Effector memory CD4-positive, alpha-beta T cell (primary cell): ENCODE results near the gene NR2C1.

Source experiments
- DNase-seq, 3 donors: peaks; one replicate each; pipeline ENCODE4 v3.0.0-alpha.2; 2020
- H3K27ac ChIP-seq: 2 replicates; pipeline ENCODE4 v1.7.0; 2013; ENCODE audit warnings: mild to moderate bottlenecking, low read length, moderate library complexity; ENCODE audit not compliant: insufficient read depth, poor library complexity, severe bottlenecking
- H3K27me3 ChIP-seq: replicated peaks from 2 replicates; pipeline ENCODE4 v1.7.0; 2013; ENCODE audit warnings: mild to moderate bottlenecking, low read length; ENCODE audit not compliant: insufficient read depth, control insufficient read depth, poor library complexity, severe bottlenecking
- H3K36me3 ChIP-seq: 2 replicates; pipeline ENCODE4 v1.7.0; 2013; ENCODE audit warnings: mild to moderate bottlenecking, low read length, moderate library complexity; ENCODE audit not compliant: control insufficient read depth, insufficient read depth
- H3K4me1 ChIP-seq: 2 replicates; pipeline ENCODE4 v1.7.0; 2013; ENCODE audit warnings: low read length, mild to moderate bottlenecking; ENCODE audit not compliant: control insufficient read depth, insufficient read depth, poor library complexity, severe bottlenecking
- H3K4me3 ChIP-seq: 2 replicates; pipeline ENCODE4 v1.7.0; 2013; ENCODE audit warnings: low read length, low read depth, mild to moderate bottlenecking; ENCODE audit not compliant: insufficient read depth, poor library complexity, severe bottlenecking
- H3K9me3 ChIP-seq: 2 replicates; pipeline ENCODE4 v1.7.0; 2013; ENCODE audit warnings: mild to moderate bottlenecking, low read length, moderate library complexity; ENCODE audit not compliant: control insufficient read depth
- total RNA-seq, 3 donors: gene quantifications; one replicate each; lab custom pipeline; 2026; lab: John Stamatoyannopoulos, UW

Gene NR2C1
- total RNA-seq: 34.8 to 42.0 (median 38.6) reads per million in 3 donors

GRCh38 chr12:95072900-95073697, at the start of gene NR2C1:
NR2C1 (minus strand) TSS chr12:95073618; CDS start chr12:95067384, 6,234 bp downstream.
- Histone ChIP-seq H3K36me3 (no peaks in the 10 kb centered on the region), H3K27me3 (no peaks in the 10 kb centered on the region), H3K4me3 (peak within 1 kb of the TSS; percentile 95), H3K4me1 (no peaks in the 10 kb centered on the region), H3K27ac (peak within 1 kb of the TSS; percentile 79), H3K9me3 (no peaks in the 10 kb centered on the region)
- peak; percentile 86 to 90 (median 89) for DNase-seq

- Histone ChIP-seq H3K27ac (no peak overlapping the region), H3K4me3 (no peak overlapping the region), H3K36me3 (no peaks in the 10 kb centered on the region), H3K27me3 (no peaks in the 10 kb centered on the region), H3K4me1 (no peaks in the 10 kb centered on the region), H3K9me3 (no peaks in the 10 kb centered on the region)
- no peak for DNase-seq
Measured at GRCh38 chr12:95118788-95119179, 45.4 kb upstream of the NR2C1 start.

DNA sequence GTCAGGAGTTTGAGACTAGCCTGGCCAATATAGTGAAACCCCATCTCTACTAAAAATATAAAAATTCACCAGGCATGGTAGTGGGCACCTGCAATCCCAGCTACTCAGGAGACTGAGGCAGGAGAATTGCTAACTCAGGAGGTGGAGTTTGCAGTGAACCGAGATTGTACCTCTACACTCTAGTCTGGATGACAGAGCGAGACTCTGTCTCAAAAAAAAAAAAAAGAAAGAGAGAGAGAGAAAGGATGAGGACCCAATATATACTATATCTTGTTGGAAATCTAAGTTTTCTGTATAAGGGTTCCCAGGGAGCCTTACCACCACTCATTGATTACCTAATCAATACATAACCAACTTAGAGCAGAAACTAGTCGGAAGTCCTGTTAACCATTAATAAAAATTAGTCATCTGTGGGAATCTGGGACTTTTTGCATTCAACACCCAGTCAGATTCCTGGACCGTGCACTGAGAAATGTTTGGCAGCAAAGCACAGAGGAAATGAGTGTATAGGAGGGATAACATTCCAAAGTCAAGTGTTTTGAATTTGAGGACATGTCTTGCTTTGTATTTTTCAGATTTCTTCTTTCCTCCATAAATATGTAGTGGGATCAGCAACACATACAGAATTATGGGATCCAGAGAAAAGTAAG, 44.8 kb upstream of the NR2C1 start:
- Histone ChIP-seq H3K27me3 (no peaks in the 10 kb centered on the region), H3K27ac (no peak overlapping the region), H3K4me1 (no peaks in the 10 kb centered on the region), H3K4me3 (no peak overlapping the region), H3K36me3 (no peaks in the 10 kb centered on the region), H3K9me3 (no peaks in the 10 kb centered on the region)
- no peak for DNase-seq

GRCh38 chr12:95117178-95117599, 43.8 kb upstream of the NR2C1 start:
- Histone ChIP-seq H3K9me3 (no peaks in the 10 kb centered on the region), H3K27ac (no peak overlapping the region), H3K4me1 (no peaks in the 10 kb centered on the region), H3K36me3 (no peaks in the 10 kb centered on the region), H3K4me3 (no peak overlapping the region), H3K27me3 (no peaks in the 10 kb centered on the region)
- DNase-seq: peak; percentile 9 to 50 (median 18)

- H3K27me3 ChIP-seq: no peaks in the 10 kb centered on the region
- no peaks in the 10 kb centered on the region for H3K9me3 ChIP-seq
- no peaks in the 10 kb centered on the region for H3K36me3 ChIP-seq
- no peak overlapping the region for H3K4me3 ChIP-seq
- no peaks in the 10 kb centered on the region for H3K4me1 ChIP-seq
- DNase-seq: no peak
- H3K27ac ChIP-seq: no peak overlapping the region
Measured at GRCh38 chr12:95116773-95117172, 43.4 kb upstream of the NR2C1 start.

- Histone ChIP-seq H3K9me3 (no peaks in the 10 kb centered on the region), H3K27ac (no peak overlapping the region)
Measured at GRCh38 chr12:95116341-95116740, 42.9 kb upstream of the NR2C1 start.

DNA sequence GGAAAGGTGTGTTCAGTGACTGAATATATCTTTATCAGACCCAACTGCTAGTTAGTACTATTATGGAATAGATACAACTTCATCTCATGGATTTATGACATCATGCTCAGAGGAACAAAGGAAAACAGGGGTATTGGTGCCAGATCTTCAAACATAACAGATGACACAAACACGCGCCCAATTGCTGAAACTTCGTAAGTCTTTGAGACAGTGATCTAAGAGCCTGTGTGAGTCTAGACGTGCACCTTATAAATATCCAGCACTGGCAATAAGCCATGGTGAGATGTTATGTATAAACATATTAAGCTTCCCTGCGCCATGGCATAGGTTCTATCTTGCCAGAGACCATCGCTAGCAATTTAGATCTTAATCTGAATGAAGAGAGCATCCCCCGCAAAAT, 42.2 kb upstream of the NR2C1 start:
- H3K4me1 ChIP-seq: no peaks in the 10 kb centered on the region
- DNase-seq: no peak
- H3K9me3 ChIP-seq: no peaks in the 10 kb centered on the region
- no peaks in the 10 kb centered on the region for H3K27me3 ChIP-seq
- no peak overlapping the region for H3K27ac ChIP-seq
- no peak overlapping the region for H3K4me3 ChIP-seq
- H3K36me3 ChIP-seq: no peaks in the 10 kb centered on the region

More at GRCh38 chr12:95116341-95116740, 42.9 kb upstream of the NR2C1 start:
- H3K27me3 ChIP-seq: no peaks in the 10 kb centered on the region
- no peak for DNase-seq
- no peaks in the 10 kb centered on the region for H3K4me1 ChIP-seq
- no peak overlapping the region for H3K4me3 ChIP-seq
- H3K36me3 ChIP-seq: no peaks in the 10 kb centered on the region

- Histone ChIP-seq H3K4me3 (no peak overlapping the region), H3K9me3 (no peaks in the 10 kb centered on the region), H3K4me1 (no peaks in the 10 kb centered on the region), H3K27me3 (no peaks in the 10 kb centered on the region), H3K27ac (no peak overlapping the region), H3K36me3 (no peaks in the 10 kb centered on the region)
- no peak for DNase-seq
Measured at GRCh38 chr12:95114766-95115405, 41.5 kb upstream of the NR2C1 start.

- Histone ChIP-seq H3K27ac (no peak overlapping the region), H3K9me3 (no peaks in the 10 kb centered on the region), H3K27me3 (no peaks in the 10 kb centered on the region), H3K36me3 (no peaks in the 10 kb centered on the region), H3K4me3 (no peak overlapping the region), H3K4me1 (no peaks in the 10 kb centered on the region)
- DNase-seq: no peak
Measured at GRCh38 chr12:95107362-95107761, 33.9 kb upstream of the NR2C1 start.

DNA sequence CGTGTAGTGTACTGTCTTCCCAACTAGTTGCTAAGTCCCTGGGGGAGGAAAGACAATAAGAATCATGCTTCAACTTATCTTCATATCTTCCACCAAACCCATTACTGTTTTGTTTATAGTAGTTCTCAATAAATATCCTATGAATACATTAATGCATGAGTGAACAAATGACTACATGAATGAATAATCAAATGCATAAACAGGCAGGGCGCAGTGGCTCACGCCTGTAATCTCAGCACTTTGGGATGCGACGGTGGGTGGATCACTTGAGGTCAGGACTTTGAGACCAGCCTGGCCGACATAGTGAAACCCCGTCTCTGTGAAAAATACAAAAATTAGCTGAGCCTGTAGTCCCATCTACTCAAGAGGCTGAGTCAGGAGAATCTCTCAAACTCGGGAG, 32.1 kb upstream of the NR2C1 start:
- H3K4me3 ChIP-seq: no peak overlapping the region
- H3K9me3 ChIP-seq: no peaks in the 10 kb centered on the region
- no peaks in the 10 kb centered on the region for H3K36me3 ChIP-seq
- no peaks in the 10 kb centered on the region for H3K27me3 ChIP-seq
- no peak for DNase-seq
- no peaks in the 10 kb centered on the region for H3K4me1 ChIP-seq
- H3K27ac ChIP-seq: no peak overlapping the region
